Stimulated activated CD4-positive, alpha-beta T cell treated with anti-CD3 and anti-CD28 coated beads, Interleukin-1b, Interleukin-23, amount 100 ng/mL, for 48 hours (primary cell): Measurements from ENCODE around the gene DPP4.
A peak's percentile ranks its signal among the peaks of the same experiment; 100 is the strongest.
"Not testable (repeated sequence)": the region's sequence is repeated elsewhere in the genome, so short reads cannot be mapped to it uniquely, and the experiment has no call there.

ENCODE experiments used
- DNase-seq: peaks from one replicate; pipeline ENCODE4 v3.0.0-alpha.2; 2020

Gene DPP4

DNA sequence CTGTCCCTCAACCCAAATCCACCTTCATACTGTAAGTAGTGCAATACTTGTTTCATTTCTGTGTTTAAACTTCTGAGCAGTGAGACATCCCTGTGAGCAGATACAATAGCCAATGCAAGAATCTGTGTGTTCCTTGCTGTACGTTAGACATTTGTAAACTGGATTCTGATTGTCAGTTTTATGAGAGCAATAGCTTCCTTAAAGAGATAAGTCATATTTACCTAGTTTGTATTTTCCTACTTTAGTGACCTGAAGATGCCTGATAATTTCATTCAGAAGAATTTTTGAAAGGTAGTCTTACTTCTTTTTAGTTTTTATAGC, 90.7 kb downstream of the DPP4 start:
- DNase-seq = no peak

- DNase-seq = no peak
Observed at GRCh38 chr2:161982548-161983330, 91.3 kb downstream of the DPP4 start.

GRCh38 chr2:161981679-161982250, 92.2 kb downstream of the DPP4 start:
- DNase-seq = no peak

DNA sequence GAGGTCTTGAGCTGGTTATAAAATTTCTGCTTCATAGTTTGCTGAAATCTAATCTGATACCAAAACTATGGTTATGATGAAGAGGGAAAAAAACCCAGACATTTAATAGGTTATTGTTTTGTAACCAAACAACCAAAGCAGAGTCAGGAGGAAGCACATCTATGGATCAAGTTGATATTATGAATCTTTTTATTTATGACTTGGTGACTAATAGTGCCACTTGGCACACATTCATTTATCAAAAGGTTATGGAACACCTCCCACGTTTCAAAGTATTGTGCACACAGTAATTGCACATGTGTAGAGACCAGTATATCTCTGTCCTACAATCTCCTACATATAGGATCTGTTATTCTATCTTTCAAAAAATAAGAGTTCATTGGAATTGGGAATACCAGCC, 93.0 kb downstream of the DPP4 start:
- DNase-seq = no peak

DNA sequence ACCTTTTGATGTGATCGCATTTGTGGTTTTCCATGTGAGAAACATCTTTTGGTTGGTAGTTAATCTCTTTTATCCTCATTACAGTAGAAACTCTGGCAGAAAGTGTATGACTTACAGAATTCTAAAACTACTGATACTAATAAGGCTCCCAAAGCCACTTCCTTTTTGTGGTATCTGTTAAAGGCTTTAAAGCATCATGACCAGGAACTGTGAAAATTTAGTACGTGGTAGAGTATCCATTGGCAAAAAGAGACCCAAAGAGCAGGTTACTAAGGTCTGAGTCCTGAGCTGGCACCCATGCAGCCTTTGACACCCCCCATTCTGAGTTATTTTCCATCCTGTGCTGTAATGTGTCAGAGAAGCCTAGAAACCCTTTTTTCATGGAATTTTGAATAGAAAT, 94.5 kb downstream of the DPP4 start:
- DNase-seq = no peak

DNA sequence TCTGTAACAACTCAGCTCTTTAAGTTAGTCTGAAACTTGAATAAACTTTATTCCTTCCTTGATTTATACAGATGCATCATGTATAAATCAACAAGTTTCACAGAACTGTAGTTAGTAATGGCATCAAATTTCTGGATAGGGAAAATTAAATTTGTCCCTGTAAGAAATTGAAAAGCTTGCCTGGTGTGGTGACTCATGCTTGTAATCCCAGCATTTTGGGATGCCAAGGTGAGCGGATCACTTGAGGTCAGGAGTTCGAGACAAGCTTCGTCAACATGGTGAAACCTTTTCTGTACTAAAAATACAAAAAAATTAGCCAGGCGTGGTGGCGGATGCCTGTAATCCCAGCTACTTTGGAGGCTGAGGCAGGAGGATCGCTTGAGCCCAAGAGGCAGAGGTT, 96.1 kb downstream of the DPP4 start:
- not testable (repeated sequence) for DNase-seq

DNA sequence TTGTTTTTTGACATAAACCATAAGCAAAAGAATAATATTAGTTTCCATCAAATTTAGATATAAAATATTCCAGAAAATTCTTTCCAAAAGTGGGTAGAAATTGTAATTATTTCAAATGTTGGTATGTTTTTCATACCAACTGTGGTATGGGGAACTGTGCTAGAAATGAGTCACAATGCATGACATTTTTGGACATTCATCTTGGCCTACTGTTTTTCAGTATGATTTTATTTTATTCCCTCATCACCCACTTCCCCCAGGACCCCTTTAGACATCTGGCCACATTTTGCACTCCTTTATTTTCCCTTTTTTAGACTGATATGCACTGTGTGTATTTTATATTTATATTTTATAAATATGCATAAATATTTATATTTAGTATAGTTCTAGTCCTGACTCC, 97.1 kb downstream of the DPP4 start:
- no peak for DNase-seq

DNA sequence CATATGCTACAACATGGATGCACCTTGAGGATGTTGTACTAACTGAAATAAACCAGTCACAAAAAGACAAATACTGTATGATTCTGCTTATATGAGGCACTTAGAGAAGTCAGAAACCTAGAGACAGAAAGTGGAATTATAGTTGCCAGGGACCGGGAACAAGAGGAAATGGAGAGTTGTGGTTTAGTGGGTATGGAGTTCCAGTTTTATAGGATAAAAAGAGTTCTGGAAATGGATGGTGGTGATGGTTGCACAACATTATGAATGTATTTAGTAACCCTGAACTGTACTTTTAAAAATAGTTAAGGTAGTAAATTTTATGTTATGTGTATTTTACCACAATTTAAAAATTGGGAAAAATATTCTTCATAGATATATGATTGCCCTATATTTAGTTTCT, 97.7 kb downstream of the DPP4 start:
- DNase-seq = no peak

- no peak for DNase-seq
Observed at GRCh38 chr2:161975813-161976160, 98.2 kb downstream of the DPP4 start.

DNA sequence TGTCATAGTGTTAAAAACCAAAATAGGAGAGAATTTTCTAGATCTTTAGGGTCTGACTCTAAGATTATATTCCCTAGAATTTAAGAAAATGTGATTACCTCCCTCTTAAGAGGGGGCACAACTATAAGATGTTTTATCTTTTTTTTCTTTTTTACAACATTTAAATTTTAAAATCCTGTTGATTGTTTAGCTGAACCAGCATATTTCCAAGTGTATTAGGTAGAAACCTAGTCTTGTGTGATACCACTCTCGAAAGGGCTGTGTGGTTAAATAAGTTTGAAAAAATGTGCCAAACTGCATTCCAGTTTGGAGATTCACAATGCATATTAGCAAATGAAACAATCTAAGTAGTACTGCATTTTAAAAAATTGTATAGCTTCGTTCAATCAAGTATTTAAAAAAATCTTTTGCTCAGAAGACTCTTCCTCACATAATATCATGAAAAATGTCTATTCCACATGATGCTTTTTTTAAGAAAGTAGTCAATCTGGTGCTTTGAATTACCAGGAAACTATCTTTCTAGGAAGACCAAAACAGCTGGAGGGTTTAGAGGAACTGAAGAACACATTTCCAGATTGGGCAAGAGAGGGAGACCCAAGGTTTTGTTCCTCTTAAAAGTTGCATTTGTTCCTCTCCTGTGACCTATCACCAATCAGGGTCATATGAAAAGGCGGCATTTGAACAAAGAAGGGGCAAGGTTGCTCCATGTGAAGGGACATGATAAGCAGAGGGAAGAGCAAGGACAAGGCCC, 98.8 kb downstream of the DPP4 start:
- no peak for DNase-seq

- DNase-seq = no peak
Observed at GRCh38 chr2:161974461-161974860, 99.6 kb downstream of the DPP4 start.

DNA sequence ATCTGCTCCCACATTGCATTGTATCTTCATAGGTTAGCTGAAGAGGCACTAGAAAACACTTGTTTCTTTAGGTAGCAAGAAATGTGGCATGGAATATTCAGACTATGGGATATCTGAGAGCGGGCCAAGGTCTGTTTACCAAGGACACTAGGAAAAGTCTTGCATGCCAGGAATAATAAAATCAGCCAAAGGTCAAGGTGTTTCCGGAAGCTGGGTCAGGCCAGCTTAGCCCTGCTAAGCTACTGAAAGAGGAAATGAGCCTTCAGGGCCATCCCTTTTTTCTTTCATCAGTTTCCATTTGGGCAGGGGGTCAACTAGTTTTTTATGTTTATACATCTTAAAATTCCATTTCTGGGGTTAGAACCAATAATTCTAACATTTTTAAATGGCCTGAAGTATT, 101.1 kb downstream of the DPP4 start:
- DNase-seq = no peak

- DNase-seq = no peak
Observed at GRCh38 chr2:161972232-161972631, 101.8 kb downstream of the DPP4 start.

DNA sequence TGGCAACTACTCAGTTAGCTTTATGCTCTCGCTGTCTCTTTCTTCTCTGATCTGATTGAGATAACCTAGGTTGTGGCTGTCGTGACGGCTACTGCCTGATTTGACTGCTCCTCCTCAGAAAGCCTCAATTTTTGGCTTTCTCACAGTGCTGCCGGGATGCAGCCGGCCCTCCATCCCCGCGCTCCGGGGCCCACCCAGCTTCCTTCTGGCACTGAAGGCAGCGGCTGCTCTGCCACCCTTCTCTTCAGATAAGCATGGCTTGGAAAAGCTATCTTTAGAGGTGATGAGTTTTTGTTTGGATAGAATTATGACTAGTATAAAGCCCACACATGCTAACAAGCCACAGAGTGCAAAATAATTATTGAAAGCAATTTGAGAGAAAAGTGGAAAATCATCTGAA, 102.5 kb downstream of the DPP4 start:
- DNase-seq = no peak

GRCh38 chr2:161969159-161969558, 104.9 kb downstream of the DPP4 start:
- DNase-seq = no peak

GRCh38 chr2:161965994-161966393, 108.0 kb downstream of the DPP4 start:
- no peak for DNase-seq

DNA sequence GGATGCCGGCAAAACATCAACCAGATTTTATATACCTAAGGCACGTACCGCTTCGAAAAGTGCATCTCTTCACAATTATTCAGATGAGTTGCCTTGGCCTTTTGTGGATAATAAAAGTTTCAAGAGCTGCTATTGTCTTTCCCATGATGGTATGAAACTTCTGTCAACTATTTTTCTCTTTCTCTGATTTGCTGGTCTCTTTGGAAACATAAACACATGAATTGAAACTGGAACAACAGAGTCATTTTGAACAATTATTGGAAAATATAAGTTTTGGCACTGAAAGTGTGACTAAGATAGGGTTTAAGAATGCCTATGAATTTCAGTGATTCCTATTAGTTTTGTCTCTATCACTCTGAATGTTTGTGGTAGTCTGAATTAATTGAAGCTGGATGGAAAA, 109.9 kb downstream of the DPP4 start:
- DNase-seq = no peak

- DNase-seq = no peak
Observed at GRCh38 chr2:161962160-161962559, 111.9 kb downstream of the DPP4 start.

- no peak for DNase-seq
Observed at GRCh38 chr2:161961061-161961460, 113.0 kb downstream of the DPP4 start.

GRCh38 chr2:161956738-161957137, 117.3 kb downstream of the DPP4 start:
- no peak for DNase-seq

- DNase-seq = no peak
Observed at GRCh38 chr2:161955211-161955610, 118.8 kb downstream of the DPP4 start.

DNA sequence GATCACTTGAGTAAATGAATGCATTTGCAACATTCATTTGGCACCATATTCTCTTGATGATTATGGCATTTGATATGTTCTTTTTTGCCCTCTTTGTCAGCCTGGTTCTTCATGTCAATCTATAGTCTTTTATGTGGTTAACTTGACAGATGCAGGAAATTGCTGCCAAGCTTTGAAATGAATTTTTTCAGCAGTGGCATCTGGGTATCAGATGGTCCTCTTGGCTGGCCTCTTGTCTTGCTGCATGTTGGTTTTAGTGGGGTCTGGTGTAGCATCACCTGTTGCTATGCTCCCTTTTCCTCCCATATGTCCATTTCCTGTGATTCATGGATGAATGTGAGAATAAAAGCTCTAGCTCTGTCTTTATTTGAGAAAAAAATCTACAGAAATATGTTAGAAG, 119.9 kb downstream of the DPP4 start:
- DNase-seq = no peak

- DNase-seq = not testable (repeated sequence)
Observed at GRCh38 chr2:161953367-161953766, 120.6 kb downstream of the DPP4 start.

DNA sequence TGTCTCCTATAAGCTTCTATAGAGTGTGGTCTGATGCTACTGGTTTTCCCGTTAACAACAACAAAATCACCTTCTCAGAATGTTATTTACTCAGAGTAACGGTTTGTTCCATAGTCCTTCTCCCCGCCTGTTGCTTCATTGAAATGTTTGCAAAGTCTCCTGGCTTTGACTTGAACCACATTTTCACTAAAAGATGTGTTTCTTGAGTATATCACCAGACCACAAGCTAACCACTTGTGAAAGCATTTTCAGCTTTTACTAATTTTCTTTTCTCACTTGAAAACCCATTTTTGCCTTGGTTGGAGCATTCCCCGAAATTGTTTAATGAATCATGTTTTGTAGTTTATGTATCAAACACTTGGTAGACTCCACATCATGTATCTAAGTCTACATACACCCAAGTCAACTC, 121.2 kb downstream of the DPP4 start:
- peak; percentile 8 for DNase-seq

DNA sequence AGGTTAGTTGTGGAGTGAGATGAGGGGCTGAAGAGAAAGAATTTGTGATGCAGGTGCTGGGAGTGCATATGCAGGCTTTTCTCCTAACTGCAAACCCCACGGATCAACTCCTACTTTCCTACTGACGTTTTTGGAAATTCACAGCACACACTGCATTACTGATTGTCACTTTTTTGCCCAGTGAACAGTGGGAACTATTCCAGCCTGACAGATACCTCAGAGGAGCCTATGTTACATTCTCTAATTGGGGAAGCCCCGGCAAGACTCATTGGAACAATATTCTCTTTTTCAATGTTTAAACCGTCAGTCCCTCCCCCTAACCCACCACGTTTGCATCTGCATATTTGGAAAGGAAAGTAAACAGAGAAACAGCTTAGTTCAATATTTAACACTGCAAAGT, 126.2 kb downstream of the DPP4 start:
- DNase-seq = no peak
